GM19193 (cell line): Measurements from ENCODE around the gene SORBS1.

Experiments used
- POLR2A ChIP-seq: IDR thresholded peaks from 4 replicates; pipeline ENCODE4 v1.6.1; 2011; ENCODE audit not compliant: insufficient read depth, insufficient read length; ENCODE audit errors: extremely low read depth

SORBS1 gene

DNA sequence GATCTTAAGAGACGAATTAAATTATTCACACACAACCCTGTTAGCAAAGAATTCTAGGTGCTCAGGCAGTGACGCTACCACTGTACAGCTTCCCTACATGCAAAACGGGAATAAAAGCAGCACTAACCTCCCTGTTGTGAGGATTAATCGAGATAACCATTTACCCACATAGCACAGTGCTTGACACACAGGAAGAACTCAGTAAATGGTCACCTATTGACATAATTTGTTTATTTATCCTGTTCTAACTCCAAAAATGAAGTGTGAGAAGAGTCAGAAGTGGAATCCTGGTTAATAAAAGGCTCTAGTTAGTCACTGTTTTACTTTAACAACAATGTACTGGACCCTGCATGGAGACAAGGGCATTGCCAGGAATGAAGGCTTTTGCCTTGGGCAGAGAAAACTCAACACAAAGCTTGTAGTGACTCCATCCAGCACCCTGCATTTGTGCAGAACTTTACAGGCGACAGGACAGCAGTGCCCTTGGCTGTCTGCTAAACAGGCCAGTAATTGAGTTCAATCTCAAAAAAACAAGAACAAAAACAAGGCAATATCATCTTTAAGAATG is 103.8 kb downstream of the SORBS1 start:
- TF ChIP-seq POLR2A = no peak

DNA sequence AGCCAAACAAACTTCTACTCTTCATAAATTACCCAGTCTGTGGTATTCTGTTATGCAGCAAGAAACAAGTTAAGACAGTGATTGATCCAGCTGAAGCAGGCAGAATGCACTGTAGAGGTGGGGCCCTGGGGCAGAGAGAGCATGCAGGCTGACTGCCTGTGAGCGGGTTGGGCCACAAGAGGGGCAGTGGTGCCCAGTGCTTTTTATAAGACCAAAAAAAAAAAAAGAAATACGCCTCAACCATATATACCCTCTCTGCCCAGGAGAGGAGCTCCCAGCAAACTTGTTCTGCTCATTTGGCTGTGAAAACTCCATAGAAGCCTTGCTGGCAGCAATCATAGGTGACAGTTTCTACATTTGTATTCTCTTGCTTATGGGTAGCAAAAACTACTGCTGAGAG is 104.7 kb downstream of the SORBS1 start:
- no peak for TF ChIP-seq POLR2A

DNA sequence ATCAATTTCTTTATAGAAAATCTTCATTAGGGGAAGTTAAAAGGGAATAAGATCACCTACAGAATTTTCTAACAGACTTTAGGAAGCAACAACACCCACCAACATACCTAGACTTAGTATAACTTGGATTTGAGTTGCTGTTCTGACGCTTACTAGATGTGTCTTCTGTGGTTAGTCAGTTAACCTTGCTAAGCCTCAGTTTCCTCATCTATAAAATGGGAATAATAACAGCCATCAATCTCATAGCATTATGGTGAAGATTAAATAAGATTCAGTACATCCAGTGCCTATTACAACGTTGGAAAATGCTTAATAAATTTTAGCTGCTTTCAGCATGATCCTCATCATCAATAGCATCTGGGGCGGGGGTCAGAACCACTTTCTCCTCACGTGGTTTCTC is 106.2 kb downstream of the SORBS1 start:
- TF ChIP-seq POLR2A = no peak

DNA sequence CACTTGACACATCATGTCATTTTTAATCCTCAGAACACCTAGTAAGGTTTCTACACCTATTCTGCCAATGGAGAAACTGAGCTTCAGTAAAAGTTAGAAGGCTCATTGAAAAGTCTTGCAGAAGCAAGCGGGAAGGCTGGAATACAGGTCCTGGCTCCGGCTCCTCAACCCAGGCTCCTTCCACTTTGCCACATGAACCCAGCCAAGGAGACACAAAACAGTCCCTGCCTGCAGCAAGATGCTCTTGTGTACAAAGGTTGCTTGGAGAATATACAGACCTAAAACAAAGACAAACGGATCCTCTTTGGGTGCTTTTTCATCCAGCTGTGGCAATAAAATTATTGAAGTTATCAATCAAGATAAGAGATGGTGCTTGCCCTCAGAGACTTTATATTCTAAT is 106.8 kb downstream of the SORBS1 start:
- TF ChIP-seq POLR2A = no peak

DNA sequence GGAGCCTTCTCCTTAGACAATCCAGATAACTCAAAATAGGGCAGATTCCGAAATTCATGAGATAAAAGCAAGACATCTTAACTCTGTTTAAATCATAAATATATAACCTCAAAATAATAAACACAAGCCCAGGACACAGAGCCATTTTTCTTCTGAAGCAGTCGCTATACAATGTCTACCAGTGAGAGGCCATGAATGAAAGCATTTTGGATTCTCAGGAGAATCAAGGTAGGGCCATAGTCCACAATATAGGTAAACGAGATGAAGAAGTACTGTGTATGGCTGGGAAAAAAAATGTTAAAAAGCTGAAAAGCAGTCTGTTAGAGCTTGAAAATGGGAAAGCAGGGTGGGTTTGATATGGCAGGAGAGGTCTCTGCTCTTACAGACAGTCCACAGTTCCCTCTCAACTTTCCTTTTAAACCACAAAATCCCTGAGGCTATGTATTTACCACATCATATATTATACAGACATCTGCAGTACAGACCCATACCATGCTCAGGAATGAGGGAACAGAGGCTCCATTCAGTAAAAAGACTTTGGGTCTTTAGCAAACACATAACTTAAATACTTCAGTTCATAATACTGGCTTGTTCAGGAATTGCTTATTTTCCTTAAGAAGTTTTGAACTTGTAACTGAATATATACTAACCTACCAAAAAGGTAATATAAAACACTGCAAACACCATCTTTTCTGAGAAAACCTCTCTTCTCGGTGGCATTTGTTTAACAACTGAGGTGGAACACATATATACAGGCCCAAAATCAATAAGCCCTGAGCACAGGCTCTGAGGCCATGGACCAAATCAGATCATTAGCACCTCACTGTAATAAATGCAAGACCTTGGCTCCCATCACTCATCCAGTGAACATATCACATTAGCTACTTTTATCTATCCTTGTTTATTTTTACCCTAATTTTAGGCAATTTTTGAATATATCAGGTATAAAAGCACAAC is 109.3 kb downstream of the SORBS1 start:
- no peak for TF ChIP-seq POLR2A

DNA sequence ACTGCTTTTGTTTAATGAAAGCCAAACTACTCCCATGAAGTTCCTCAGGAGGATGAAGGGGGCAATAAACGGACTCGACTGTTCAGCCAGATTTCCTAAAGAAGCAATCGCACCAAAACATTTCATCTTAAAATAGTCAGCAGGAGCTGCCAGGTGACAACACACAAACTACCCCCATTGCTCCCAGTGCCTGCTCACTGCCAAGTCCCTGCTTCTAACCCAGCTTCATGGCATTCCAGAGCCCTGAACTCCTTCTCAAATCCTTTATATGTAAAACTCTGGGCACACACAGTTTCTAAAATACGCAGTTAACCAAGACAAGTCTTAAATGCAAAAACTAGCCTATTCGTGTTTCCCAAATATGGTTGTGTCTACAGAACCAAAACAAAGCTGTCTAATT is 110.0 kb downstream of the SORBS1 start:
- no peak for TF ChIP-seq POLR2A

DNA sequence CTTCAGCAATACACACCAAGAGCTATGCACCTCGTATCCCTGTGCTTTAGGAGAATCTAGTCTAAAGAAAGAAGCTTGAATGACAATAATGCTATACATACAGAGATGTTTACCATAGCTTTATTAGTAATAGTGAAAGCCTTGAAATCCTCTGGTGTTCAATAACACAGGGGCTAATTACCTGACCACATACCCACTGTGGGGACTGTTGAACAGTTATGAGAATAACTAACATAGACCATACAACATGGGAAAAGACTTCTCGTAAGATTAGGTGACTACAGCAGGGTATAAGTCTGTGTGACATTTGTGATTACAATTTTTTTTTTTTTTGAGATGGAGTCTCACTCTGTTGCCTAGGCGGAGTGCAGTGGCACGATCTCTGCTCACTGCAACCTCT is 111.0 kb downstream of the SORBS1 start:
- TF ChIP-seq POLR2A = no peak

DNA sequence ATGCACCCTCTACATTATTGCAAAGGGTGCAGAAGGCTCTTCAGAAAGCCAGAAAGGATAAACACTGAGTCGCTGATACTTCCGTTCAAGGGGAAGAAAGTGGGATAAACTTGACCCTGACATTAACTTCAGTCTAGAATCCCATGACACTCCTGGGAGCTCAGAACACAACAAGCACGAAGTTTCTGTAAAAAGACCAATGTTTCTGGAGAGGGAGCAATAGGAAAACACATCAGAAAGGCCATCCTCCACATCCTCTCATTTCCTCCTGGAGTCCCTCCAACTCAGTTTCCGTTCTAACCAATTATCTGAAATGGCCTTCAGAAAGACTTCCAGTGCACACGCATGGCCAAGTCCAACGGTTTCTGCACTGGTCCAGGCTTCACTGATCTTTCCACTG is 113.5 kb downstream of the SORBS1 start:
- TF ChIP-seq POLR2A = no peak

DNA sequence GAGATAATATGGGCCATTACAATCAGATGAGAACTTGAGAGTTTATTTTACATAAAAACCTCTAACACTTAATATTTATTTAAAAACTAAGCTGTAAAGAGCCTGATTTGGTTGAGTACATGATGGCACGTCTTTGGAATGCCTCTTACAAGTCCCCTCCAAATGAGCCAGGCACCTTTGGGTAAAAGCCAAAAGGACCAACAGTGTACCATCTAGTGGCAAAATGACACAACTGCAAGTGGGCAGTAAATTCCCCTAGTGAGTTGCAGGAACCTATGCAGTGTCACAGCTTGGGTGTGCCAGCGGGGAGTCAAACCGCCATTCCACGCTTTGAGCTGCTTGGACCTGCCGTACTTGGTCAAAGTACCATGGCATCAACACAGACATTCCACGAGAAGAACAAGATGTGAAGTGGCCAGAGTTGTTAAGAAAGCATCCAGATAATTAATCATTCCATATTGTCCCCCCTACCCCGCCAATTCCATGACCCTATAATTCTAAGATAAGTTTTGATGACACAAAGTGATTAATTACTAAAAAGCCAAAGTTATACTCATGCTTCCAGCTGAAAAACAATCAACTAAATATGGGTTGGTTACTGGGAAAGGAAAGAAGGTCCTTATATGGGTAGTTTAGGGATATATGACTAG is 115.2 kb downstream of the SORBS1 start:
- TF ChIP-seq POLR2A = no peak

DNA sequence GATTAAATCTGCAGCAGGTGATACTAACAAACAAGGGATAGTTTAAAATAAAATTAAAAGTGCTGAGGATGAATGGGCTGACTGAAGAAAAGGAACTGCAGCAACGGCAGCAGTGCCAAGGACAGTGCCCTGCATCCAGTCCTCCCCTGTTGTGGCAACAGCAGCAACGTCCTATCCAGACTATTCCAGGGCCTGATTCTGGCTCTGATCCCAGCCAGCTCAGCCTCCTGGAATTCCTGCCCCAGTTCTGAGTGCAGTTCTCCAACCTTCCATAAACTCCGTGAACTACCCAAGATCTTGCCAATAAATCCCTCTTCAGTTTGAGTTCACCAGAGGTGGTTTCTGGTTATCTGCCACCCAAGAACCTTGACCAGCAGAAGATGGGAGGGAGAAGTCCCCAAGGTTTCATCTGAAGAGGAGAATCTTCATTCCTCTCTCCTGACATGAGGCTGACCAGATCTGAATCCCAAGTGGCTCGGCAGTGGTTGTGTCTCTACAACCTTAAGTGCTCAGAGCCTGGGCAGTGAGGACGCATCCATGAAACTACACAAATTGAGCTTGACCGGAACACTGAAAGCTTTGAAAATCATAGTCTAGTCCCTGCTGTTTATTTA is 115.8 kb downstream of the SORBS1 start:
- TF ChIP-seq POLR2A = no peak

DNA sequence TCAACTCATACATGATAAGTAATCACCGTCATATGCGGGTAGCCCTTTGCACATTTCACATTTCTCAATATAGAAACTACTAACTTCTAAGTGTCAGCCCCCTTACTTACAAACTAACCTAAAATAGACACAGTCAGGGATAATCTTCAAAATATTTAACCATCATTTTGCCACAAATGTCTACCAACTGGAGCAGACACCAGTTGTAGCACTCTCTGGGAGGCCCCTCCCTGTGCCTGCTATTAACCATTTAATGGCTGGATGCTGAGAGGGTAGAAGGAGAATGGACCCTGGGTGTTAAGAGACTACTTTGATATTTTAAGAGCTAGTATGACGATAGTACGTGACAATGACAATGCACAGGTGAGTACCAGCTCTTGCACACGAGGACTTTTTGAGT is 116.4 kb downstream of the SORBS1 start:
- TF ChIP-seq POLR2A = no peak

DNA sequence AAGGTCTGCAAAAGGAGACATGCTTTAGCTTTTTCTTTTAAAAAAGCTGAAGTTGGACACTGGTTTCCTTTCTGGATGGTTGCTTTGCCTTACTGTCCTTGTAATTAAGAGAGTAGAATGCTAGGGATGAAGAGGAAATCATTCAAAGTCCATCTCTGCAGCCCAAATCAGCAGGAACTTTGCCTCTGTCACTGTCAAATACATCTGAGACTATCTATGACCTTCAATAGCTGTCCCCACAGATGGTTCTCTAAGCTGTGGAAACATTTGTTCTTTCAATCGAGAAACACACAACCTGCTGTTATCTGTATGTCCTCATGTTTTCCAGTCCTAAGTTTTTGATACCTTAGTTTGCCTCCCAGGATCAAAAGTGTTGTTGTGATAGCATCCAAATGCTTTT is 117.5 kb downstream of the SORBS1 start:
- TF ChIP-seq POLR2A = no peak

DNA sequence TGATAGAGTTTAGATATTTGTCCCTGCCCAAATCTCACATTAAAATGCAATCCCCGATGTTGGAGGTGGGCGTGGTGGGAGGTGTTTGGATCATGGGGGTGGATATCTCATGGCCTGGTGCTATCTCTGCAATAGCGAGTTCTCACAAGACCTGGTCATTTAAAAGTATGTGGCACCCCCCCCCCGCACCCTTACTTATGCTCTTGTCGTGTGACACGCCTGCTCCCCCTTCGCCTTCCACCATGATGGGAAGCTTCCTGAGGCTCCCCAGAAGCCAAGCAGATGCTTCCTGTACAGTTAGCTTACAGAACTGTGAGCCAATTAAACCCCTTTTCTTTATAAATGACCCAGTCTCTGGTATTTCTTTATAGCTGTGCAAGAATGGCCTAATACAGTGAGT is 118.8 kb downstream of the SORBS1 start:
- no peak for TF ChIP-seq POLR2A

DNA sequence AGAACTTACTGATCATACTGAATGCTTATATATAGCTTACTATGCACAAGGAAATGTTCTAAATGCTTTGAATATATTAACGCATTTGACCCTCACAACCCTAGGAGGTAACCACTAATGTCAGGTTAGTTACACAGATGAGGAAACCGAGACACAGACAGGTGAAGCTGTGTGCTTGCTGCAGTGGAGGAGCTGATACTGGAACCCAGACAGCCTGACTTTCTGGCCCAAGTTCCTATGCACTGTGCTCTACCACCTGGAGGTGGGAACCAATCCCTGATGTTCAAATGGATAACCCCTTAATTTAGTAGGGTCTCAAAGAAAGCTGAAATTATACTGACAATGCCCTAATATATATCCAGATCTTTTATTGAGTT is 119.6 kb downstream of the SORBS1 start:
- TF ChIP-seq POLR2A = no peak

DNA sequence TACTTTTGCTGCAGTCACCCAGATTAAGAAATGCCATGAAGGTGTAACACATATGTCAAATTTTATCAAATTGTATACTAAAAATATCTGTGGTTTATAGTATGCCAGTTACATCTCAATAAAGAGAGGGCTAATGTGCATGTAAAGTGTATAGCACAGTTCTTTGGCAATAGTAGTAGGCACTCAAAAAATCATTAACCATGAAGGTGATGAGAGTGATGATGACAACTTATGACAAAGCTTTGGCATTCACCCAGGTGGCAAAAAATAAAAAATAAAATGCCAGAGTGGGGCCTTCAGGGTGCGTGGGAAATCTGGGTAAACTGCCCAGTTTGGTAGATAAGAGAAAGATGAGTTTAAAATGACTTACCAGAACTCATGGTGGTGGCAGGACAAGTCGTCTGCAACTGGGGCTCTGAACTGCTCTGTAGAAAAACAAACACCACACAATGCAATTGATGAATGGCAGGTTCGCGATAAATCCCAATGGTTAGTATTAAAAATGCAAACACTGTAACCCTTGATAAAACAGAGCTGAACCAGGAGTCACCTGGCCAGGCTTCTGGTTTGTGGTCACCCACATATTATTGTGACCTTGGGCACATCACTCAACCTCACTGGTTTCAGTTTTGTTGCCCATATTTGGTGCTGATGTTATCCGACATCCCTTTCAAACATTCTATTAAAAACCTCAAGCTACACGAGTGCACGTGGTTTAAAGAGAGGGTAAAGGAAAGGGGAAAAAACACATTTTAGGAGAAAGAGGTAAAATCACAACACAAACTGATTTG is 120.2 kb downstream of the SORBS1 start:
- no peak for TF ChIP-seq POLR2A
